ENCODE data around the gene ZNF646. TPM values are rescaled to one million over a fixed set of nuclear protein-coding genes. Genes with fewer than 3 reads are reported as not detected.

ZNF646 gene
- total and polyA plus RNA-seq, 2 of the 13 experiments (the other 11 are each of a cell fraction or from before 2014, with no cell fraction given): 3.4 to 10.9 TPM

- peak; percentile 92 for TF ChIP-seq ZNF574 (CRISPR knock-in tag; IDR thresholded peaks at IDR 0.05)
- TF ChIP-seq REL (CRISPR knock-in tag; conservative IDR thresholded peaks at IDR 0.05): 0 out of 2 replicates have a peak, but pooled peaks have one; percentile 87
- TF ChIP-seq ZBTB46 (CRISPR knock-in tag; IDR thresholded peaks at IDR 0.05; ENCODE audit: borderline replicate concordance): peak; percentile 67; the same call in 1 of the 2 replicates
- no peak for TF ChIP-seq SNAI1 (CRISPR knock-in tag; IDR thresholded peaks at IDR 0.05; ENCODE audit: borderline replicate concordance)
- peak; percentile 94 for TF ChIP-seq FOXC1 (CRISPR knock-in tag; IDR thresholded peaks at IDR 0.05; ENCODE audit: borderline replicate concordance)
- peak; percentile 28; the same call in 1 of the 2 replicates for TF ChIP-seq ZNF546 (CRISPR knock-in tag; conservative IDR thresholded peaks at IDR 0.05)
- TF ChIP-seq MYC (CRISPR knock-in tag; IDR thresholded peaks at IDR 0.05; ENCODE audit: borderline replicate concordance): peak; percentile 87; the same call in 1 of the 2 replicates
- TF ChIP-seq ELF3 (CRISPR knock-in tag; IDR thresholded peaks at IDR 0.05): peak; percentile 47
- peak; percentile 16; the same call in 1 of the 2 replicates for TF ChIP-seq CTCF (CRISPR knock-in tag; IDR thresholded peaks at IDR 0.05)
- peak; percentile 73; the same call in 1 of the 2 replicates for TF ChIP-seq TERF1 (CRISPR knock-in tag; IDR thresholded peaks at IDR 0.05)
- TF ChIP-seq ZBTB21 (CRISPR knock-in tag; IDR thresholded peaks at IDR 0.05): peak; percentile 100
- TF ChIP-seq ATF7-NPFF (CRISPR knock-in tag; IDR thresholded peaks at IDR 0.05; ENCODE audit: low read depth): peak; percentile 87
- TF ChIP-seq GATAD1 (CRISPR knock-in tag; IDR thresholded peaks at IDR 0.05): peak; percentile 91
- peak; percentile 10; the same call in 1 of the 2 replicates for TF ChIP-seq NR2F2 (IDR thresholded peaks at IDR 0.05; ENCODE audit: borderline replicate concordance, low read depth)
- peak; percentile 52; the same call in 1 of the 2 replicates for TF ChIP-seq SMAD9 (CRISPR knock-in tag; IDR thresholded peaks at IDR 0.05)
- TF ChIP-seq TEAD3 (CRISPR knock-in tag; optimal IDR thresholded peaks at IDR 0.05; ENCODE audit: borderline replicate concordance): peak; percentile 82
- TF ChIP-seq ZNF878 (CRISPR knock-in tag; IDR thresholded peaks at IDR 0.05): no peak
Measured at GRCh38 chr16:31032736-31033708, 41.2 kb upstream of the ZNF646 start, which contains the start of gene STX4 (continued).
